ENCODE measurements around the gene KCNJ10.

Gene KCNJ10

GRCh38 chr1:160098852-160099561, 29.0 kb upstream of the KCNJ10 start:
- DNase-seq: peak; percentile 95

- peak; percentile 95 for DNase-seq
Observed at GRCh38 chr1:160097911-160098851, 28.2 kb upstream of the KCNJ10 start, which contains the start of gene IGSF8. TSS of gene IGSF8 (minus strand) at chr1:160098619. CDS start at chr1:160098472, 147 bp downstream.

- DNase-seq: no peak
Observed at GRCh38 chr1:160097151-160097910, 27.4 kb upstream of the KCNJ10 start.

GRCh38 chr1:160096274-160097116, 26.5 kb upstream of the KCNJ10 start:
- DNase-seq: no peak

- no peak for DNase-seq
Observed at GRCh38 chr1:160095382-160096105, 25.6 kb upstream of the KCNJ10 start.

GRCh38 chr1:160094806-160095205, 24.8 kb upstream of the KCNJ10 start:
- DNase-seq: no peak

GRCh38 chr1:160094291-160094625, 24.3 kb upstream of the KCNJ10 start:
- DNase-seq: no peak

GRCh38 chr1:160093624-160094290, 23.8 kb upstream of the KCNJ10 start:
- no peak for DNase-seq

- no peak for DNase-seq
Observed at GRCh38 chr1:160093069-160093395, 23.1 kb upstream of the KCNJ10 start.

- no peak for DNase-seq
Observed at GRCh38 chr1:160092366-160093068, 22.6 kb upstream of the KCNJ10 start.

- DNase-seq: no peak
Observed at GRCh38 chr1:160091666-160092223, 21.8 kb upstream of the KCNJ10 start.

- DNase-seq: no peak
Observed at GRCh38 chr1:160090760-160091159, 20.8 kb upstream of the KCNJ10 start.

GRCh38 chr1:160089883-160090282, 19.9 kb upstream of the KCNJ10 start:
- DNase-seq: no peak

- no peak for DNase-seq
Observed at GRCh38 chr1:160087118-160087662, 17.2 kb upstream of the KCNJ10 start.

GRCh38 chr1:160086456-160086892, 16.5 kb upstream of the KCNJ10 start:
- no peak for DNase-seq

GRCh38 chr1:160085686-160086455, 15.9 kb upstream of the KCNJ10 start:
- DNase-seq: peak; percentile 68

GRCh38 chr1:160084771-160085321, 14.9 kb upstream of the KCNJ10 start:
- no peak for DNase-seq

- DNase-seq: peak; percentile 88
Observed at GRCh38 chr1:160083968-160084770, 14.2 kb upstream of the KCNJ10 start.
